Limb (tissue), 2 donors: ENCODE results near the gene SCN1B.
A peak's percentile ranks its signal among the peaks of the same experiment; 100 is the strongest.
"Not testable (repeated sequence)": the region's sequence is repeated elsewhere in the genome, so short reads cannot be mapped to it uniquely, and the experiment has no call there.

Experiments used
- DNase-seq, 2 donors: peaks; one replicate each; pipeline ENCODE4 v3.0.0-alpha.2; 2016; ENCODE audit errors: extremely low spot score in 2 of 2

The SCN1B gene

GRCh38 chr19:35034588-35035382, 4.5 kb downstream of the SCN1B start:
- DNase-seq = no peak

- no peak for DNase-seq
These were observed 7.7 kb downstream of the SCN1B start for GRCh38 chr19:35037716-35038622.

GRCh38 chr19:35038623-35039512, 8.6 kb downstream of the SCN1B start:
- DNase-seq = no peak

GRCh38 chr19:35039881-35040825, 9.9 kb downstream of the SCN1B start:
- DNase-seq = peak in 1 of 2 donors; percentile 61

- no peak for DNase-seq
These were observed 10.7 kb downstream of the SCN1B start for GRCh38 chr19:35040826-35041547.

- no peak for DNase-seq
These were observed 11.3 kb downstream of the SCN1B start, which contains the start of gene HPN for GRCh38 chr19:35041548-35042055. HPN (plus strand) TSS chr19:35041721; CDS start chr19:35042507, 786 bp downstream.

- no peak for DNase-seq
These were observed 11.9 kb downstream of the SCN1B start for GRCh38 chr19:35042056-35042730.

- no peak for DNase-seq
These were observed 12.8 kb downstream of the SCN1B start for GRCh38 chr19:35042954-35043604.

GRCh38 chr19:35043906-35044305, 13.6 kb downstream of the SCN1B start:
- no peak for DNase-seq

GRCh38 chr19:35044317-35045117, 14.2 kb downstream of the SCN1B start:
- DNase-seq = peak in 1 of 2 donors; percentile 80

- no peak for DNase-seq
These were observed 15.5 kb downstream of the SCN1B start for GRCh38 chr19:35045667-35046300.

- DNase-seq = no peak
These were observed 16.2 kb downstream of the SCN1B start for GRCh38 chr19:35046461-35046860.

GRCh38 chr19:35048911-35049411, 18.7 kb downstream of the SCN1B start:
- no peak for DNase-seq

GRCh38 chr19:35049456-35049855, 19.2 kb downstream of the SCN1B start:
- no peak for DNase-seq

- not testable (repeated sequence) for DNase-seq
These were observed 20.4 kb downstream of the SCN1B start for GRCh38 chr19:35050662-35051061.

- DNase-seq = not testable (repeated sequence)
These were observed 21.0 kb downstream of the SCN1B start for GRCh38 chr19:35051268-35051667.

- DNase-seq = no peak
These were observed 21.5 kb downstream of the SCN1B start for GRCh38 chr19:35051796-35052195.
